Measurements from ENCODE around the gene IL36RN.

GRCh38 chr2:113070606-113070975 lies 11.6 kb downstream of the IL36RN start:
- TF ChIP-seq GATA2 (IDR thresholded peaks at IDR 0.05; ENCODE audit: low read depth, low read length) (no peak), GATA3 (IDR thresholded peaks at IDR 0.05; ENCODE audit: low read depth, low read length) (no peak)

Measured in SH-SY5Y (cell line).